Hypothalamus (tissue), 51 donors: Measurements from ENCODE around the gene TULP3.
A peak's percentile ranks its signal among the peaks of the same experiment; 100 is the strongest.

Source experiments
- DNase-seq, 51 donors: peaks; one replicate each; lab custom pipeline; 2025; lab: John Stamatoyannopoulos, UW

Gene TULP3

DNA sequence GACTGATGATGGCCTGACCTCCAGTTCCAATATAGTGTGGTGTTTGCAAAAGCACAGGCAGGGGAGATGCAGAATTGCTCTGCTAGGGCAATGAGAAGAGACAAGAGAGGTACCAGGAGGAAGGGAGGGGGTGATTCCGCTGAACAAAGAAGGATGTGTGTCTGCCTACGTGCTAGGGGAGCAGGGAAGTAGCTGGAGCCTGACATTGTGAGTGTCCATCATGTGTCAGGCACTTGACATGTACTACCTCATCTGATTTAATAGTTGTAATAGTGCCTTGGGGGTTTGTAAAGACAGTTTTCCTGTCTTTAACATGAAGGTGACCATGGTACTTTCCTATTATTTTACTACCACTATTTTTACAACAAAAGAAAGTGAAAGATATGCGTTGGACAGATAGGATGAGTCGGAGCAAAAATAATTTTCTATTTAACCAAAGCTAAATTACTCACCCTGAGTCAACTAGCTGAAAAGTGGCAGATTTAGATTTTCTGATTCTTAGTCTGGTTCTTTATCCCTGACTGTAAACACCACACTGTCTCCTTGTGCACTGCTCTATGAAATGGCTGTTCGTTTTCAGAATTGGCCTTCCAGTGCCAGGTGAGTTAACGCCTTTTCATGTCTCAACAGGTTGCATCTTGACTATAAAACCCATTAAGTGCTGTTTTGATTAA lies 34.8 kb downstream of the TULP3 start:
- no peak for DNase-seq

GRCh38 chr12:2930865-2931264 lies 40.2 kb downstream of the TULP3 start:
- no peak for DNase-seq

DNA sequence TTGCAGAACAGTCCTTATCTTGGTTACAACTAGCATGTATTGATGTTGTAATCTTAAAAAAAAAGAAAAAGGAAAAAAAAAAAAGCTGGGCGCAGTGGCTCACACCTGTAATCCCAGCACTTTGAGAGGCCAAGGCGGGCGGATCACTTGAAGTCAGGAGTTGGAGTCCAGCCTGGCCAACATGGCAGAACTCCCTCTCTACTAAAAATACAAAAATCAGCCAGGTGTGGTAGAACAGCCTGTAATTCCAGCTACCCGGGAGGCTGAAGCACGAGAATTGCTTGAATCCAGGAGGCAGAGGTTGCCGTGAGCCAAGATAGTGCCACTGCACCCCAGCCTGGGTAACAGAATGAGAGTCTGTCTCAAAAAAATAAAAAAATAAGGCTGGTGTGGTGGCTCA lies 42.9 kb downstream of the TULP3 start:
- no peak for DNase-seq

GRCh38 chr12:2934371-2934770 lies 43.7 kb downstream of the TULP3 start:
- DNase-seq = no peak

- no peak for DNase-seq
Measured at GRCh38 chr12:2936301-2936700, 45.6 kb downstream of the TULP3 start.

- DNase-seq = no peak
Measured at GRCh38 chr12:2937500-2937899, 46.8 kb downstream of the TULP3 start.

DNA sequence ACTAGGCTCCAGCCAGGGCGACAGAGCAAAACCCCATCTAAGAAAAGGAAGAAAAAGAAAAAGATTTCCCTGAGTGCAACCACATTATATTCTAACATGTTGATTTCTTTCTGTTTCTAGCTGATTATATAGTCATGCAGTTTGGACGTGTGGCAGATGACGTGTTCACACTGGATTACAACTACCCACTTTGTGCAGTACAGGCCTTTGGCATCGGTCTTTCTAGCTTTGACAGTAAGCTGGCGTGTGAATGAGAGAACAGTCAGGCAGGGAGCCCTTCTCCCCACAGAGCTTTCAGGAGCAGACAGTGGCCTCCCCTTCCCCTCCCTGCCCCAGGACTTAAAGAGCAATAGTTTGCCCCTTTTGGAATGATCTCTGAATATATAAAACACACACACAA lies 48.5 kb downstream of the TULP3 start:
- no peak for DNase-seq

- no peak for DNase-seq
Measured at GRCh38 chr12:2940564-2940963, 49.9 kb downstream of the TULP3 start.

DNA sequence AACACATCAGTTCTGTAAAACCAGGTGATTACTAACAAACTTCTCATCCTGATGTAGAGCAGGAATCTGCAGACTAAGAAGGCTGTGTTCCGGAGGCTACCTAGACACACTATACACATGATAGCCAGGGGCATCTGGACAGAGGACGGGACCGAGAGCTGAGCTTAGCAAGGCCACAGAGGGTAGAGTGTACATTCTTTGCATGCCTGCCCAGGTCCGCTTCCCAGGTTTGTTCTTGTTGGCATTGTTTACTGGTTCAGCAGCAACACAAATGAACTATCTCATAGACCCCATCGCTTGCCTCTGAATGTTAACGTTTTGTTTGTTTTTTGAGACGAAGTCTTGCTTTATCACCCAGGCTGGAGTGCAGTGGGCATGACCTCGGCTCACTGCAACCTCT lies 50.8 kb downstream of the TULP3 start:
- DNase-seq = no peak

DNA sequence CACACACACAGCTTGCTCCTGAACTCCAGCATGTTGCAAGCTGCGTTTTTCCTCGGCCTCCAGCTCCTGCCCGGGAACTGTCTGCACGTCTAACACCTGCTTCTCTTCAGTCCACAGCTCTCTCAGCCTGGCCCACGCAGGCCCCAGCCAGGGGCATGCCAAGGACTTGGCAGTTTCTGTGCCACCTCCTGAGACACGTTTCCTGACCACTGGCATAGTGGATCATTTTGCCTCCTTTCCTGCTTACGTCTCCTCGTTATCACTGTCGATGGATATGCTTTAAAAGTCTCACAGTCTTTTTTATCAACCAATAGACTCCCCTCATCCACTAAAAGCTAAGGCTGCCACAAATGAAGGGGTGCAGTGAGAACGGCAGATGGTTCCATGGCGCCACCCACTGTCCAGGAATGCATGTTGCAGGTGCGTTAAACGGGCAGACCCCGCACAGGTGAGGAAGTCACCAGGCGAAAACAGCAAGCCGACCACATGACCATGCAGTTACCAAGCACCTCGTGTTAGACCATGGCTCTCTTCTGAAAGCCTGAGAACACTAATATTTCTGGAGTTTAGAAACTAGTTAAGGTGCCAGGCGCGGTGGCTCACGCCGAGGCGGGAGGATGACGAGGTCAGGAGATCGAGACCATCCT lies 53.8 kb downstream of the TULP3 start:
- DNase-seq = peak in 31 of 51 donors; percentile 5 to 59 (median 15)

GRCh38 chr12:2949411-2949810 lies 58.7 kb downstream of the TULP3 start:
- DNase-seq = no peak

GRCh38 chr12:2955888-2956287 lies 65.2 kb downstream of the TULP3 start:
- no peak for DNase-seq

- no peak for DNase-seq
Measured at GRCh38 chr12:2957816-2958431, 67.2 kb downstream of the TULP3 start.

- peak in 1 of 51 donors; percentile 18 for DNase-seq
Measured at GRCh38 chr12:2958432-2959191, 67.9 kb downstream of the TULP3 start.

GRCh38 chr12:2959192-2959504 lies 68.5 kb downstream of the TULP3 start, which contains the start of gene TEAD4:
TSS of gene TEAD4 (plus strand) at chr12:2959397.
- no peak for DNase-seq

GRCh38 chr12:2959505-2960389 lies 69.1 kb downstream of the TULP3 start:
- DNase-seq = peak in 2 of 51 donors; percentile 22 to 23

DNA sequence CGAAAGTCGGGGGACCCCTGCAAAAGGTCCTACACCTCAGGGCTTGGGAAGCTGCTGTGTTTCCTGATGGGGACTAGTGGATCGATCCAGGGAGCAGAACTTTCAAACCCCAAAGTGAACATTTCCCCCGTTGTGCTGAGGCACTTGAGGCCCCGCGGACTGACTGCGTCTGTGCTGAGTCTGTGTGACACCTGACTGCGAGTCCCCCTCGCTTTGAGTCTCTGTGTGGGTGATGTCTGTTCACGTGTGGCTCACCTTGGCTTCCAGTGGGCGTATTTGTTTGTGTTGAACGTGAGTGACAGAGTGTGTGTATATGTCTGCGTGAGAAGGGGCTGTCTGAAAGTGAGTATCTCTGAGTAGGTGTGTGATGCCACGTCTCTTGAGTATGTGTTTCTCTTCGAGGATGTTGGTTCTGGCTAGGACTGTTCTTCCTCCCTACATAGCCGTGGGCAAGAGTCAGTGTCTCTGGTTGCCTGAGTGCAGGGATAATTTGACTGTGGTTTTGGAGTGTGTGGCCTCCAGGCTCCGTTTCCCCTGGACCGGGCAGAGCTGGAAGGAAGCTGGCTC lies 69.8 kb downstream of the TULP3 start:
- DNase-seq = peak in 1 of 51 donors; percentile 44

- DNase-seq = no peak
Measured at GRCh38 chr12:2960996-2961616, 70.4 kb downstream of the TULP3 start.

DNA sequence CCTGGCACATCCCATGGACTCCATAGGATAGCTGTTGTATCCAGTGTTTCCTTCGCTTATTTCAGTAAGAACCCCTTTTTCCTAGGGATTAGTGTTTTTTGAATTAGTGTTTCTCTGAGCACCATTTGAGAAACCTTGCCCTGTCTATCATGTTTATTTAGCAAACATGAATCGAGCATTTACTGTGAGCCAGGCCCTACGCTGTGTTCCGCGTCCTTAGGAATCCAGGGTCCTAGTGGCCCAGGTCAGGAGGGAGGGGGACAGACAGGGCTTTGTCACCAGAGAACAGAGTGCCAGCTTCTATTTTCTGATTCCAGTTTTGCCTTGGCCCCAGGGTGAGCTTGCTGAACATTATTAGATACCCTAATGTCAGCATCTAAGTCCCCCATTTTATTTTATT lies 71.0 kb downstream of the TULP3 start:
- DNase-seq = no peak
